Mucosa of descending colon (tissue), 3 donors: ENCODE measurements around the gene ZNF135. TPM values are rescaled to one million over a fixed set of nuclear protein-coding genes. Genes with fewer than 3 reads are reported as not detected.

Source experiments
- ATAC-seq: fragments of 200-7000 bp; cut with Tn5 transposase; one replicate; pipeline ENCODE4 v1.9.1; 2020; ENCODE audit warnings: mild to moderate bottlenecking, moderate library complexity
- DNase-seq, 3 donors: peaks; one replicate each; pipeline ENCODE4 v3.0.0-alpha.2; 2020
- H3K36me3 ChIP-seq: fragments of 200-600 bp; one replicate; pipeline ENCODE4 v1.8.0; 2021; ENCODE audit warnings: low read depth, mild to moderate bottlenecking
- H3K4me1 ChIP-seq: fragments of 200-600 bp; one replicate; pipeline ENCODE4 v1.8.0; 2021; ENCODE audit warnings: low read depth, mild to moderate bottlenecking
- H3K4me3 ChIP-seq: fragments of 200-600 bp; one replicate; pipeline ENCODE4 v1.8.0; 2021; ENCODE audit warnings: mild to moderate bottlenecking
- H3K9me3 ChIP-seq: fragments of 200-600 bp; one replicate; pipeline ENCODE4 v1.8.0; 2021; ENCODE audit warnings: mild to moderate bottlenecking
- intact Hi-C, 2 donors: fragments of 100-400 bp; cut with DNase I in 1 of 2; cut with micrococcal nuclease in 1 of 2; formaldehyde crosslinking; loops; one replicate each; pipeline versions ENCODE4 v1.11.0 to v1.11.1; 2022; cut with DNase I, micrococcal nuclease
- total RNA-seq, 3 donors: library from RNA; stranded (reverse); fragmentation: NEBNext Ultra II Directional in 2 of 3; extraction: Animal tissue kit (Norgen Biotek cat#: 25700) in 2 of 3; gene quantifications; one replicate each; pipeline versions ENCODE4 v1.2.1 to v1.2.4, GENCODE V29; 2021 to 2023
- TF ChIP-seq, protein P1 (sequence below): fragments of 200-600 bp; IDR thresholded peaks from one replicate; pipeline ENCODE4 v1.8.0; 2022; ENCODE audit warnings: antibody characterized with exemption, mild to moderate bottlenecking
- donor health status: DM: no; HTN: no; CAD: no; lungs with moderate emphysema.
- donor health status: DM: no; HTN: no; CAD: no.
- donor health status: DM: no; HTN: yes; CAD: no.

ZNF135 gene
- total RNA-seq, 3 donors from 2014 or later: 1.3 to 5.8 (median 2.2) TPM

DNA sequence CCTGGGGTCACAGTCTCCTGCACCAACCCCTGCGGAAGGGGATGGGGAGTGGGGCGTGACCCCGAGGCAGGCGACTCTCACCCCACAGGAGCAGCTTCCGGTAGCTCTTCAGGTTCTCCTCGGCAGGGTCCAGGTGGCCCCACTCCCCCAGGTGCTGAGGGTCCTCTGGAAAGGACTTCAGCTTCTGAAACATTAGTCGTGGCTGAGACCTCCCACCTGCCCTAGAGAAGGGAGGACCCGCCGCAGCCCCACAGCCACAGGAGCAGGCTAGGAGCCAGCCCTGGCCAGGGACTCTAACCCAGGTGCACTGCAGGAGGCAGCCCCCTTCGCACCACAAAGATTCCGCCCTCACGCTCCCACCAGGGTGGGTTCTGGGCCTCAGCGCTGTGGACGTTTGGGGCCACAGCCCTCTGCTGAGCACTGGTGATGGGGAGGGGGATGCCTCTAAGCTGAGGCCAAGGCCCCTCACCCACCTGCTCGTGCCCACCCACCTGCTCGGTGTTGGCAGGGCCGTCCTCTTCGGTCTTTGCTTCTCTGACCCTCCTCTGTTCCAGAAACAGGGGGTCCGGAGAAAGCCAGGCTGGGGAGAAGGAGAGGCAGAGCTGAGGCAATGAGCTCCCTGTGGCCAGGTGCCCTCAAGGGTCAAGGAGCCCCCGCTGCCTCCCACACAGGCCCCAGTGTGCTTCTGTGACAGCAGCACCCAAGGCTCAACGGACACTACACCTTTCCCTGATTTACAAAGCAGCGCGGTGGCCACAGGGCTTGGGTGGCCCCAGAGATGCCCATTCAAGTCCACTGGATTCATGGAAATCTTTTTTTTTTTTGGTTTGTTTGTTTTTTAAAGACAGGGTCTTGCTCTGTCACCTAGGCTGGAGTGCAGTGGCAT is 28.0 kb downstream of the ZNF135 start:
- H3K36me3 ChIP-seq: no peaks in the 10 kb centered on the region
- ATAC-seq (no peak), DNase-seq (no peak)
- H3K4me1 ChIP-seq: no peaks in the 10 kb centered on the region
- H3K4me3 ChIP-seq: no peak overlapping the region
- intact Hi-C loops: no loop called here
- TF ChIP-seq, protein P1, sequence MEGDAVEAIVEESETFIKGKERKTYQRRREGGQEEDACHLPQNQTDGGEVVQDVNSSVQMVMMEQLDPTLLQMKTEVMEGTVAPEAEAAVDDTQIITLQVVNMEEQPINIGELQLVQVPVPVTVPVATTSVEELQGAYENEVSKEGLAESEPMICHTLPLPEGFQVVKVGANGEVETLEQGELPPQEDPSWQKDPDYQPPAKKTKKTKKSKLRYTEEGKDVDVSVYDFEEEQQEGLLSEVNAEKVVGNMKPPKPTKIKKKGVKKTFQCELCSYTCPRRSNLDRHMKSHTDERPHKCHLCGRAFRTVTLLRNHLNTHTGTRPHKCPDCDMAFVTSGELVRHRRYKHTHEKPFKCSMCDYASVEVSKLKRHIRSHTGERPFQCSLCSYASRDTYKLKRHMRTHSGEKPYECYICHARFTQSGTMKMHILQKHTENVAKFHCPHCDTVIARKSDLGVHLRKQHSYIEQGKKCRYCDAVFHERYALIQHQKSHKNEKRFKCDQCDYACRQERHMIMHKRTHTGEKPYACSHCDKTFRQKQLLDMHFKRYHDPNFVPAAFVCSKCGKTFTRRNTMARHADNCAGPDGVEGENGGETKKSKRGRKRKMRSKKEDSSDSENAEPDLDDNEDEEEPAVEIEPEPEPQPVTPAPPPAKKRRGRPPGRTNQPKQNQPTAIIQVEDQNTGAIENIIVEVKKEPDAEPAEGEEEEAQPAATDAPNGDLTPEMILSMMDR: no peak
- peaks cover 84% of the 10 kb centered on the region for H3K9me3 ChIP-seq

DNA sequence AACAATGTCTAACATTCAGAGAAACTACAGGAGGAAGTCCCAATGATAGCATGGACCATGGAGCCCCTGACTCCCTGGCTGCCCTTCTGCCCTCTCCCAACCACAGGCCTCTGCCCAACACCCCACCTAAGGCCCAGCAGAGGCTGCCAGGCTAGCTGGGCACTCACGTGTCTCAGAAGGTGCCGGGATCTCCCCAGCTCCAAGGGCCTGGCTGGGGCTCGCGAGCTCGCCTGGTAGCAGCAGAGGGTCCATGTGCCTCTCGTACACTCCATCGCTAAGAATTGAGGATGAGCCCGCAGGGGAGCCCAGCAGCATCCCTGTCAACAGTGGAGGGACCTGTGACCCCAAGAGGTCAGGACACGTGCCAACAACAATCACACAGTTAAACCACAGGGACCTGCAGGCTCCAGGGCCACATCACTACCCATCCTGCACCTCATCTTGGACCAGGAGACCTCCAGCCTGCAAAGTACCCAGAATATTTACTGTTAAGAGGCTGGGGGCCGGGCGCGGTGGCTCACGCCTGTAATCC is 29.5 kb downstream of the ZNF135 start:
- Histone ChIP-seq H3K9me3 (peaks cover 70% of the 10 kb centered on the region), H3K4me1 (no peaks in the 10 kb centered on the region), H3K4me3 (no peak overlapping the region), H3K36me3 (no peaks in the 10 kb centered on the region)
- no peak for DNase-seq
- ATAC-seq: no peak
- TF ChIP-seq, protein P1: no peak
- intact Hi-C loops: no loop called here

DNA sequence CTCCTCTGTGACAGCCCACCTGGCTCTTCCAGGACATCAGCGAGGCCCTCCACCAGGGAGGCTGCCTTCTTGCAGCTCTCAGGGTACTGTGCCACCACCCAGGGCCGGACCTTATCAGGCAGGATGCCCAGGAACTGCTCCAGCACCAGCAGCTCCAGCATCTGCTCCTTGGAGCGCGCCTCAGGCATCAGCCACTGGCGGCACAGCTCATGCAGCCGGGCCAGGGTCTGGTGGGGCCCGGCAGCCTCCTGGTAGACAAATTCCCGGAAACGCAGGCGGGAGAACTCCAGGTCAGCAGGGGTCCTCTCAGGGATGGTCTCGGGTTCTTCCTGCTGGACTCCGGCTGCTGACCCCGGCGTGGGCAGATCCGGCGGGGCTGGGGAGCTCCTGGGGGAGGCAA is 30.8 kb downstream of the ZNF135 start:
- intact Hi-C loops: no loop called here
- peaks cover 69% of the 10 kb centered on the region for H3K9me3 ChIP-seq
- H3K4me3 ChIP-seq: no peak overlapping the region
- TF ChIP-seq, protein P1: no peak
- DNase-seq (no peak), ATAC-seq (no peak)
- no peaks in the 10 kb centered on the region for H3K4me1 ChIP-seq
- no peaks in the 10 kb centered on the region for H3K36me3 ChIP-seq

DNA sequence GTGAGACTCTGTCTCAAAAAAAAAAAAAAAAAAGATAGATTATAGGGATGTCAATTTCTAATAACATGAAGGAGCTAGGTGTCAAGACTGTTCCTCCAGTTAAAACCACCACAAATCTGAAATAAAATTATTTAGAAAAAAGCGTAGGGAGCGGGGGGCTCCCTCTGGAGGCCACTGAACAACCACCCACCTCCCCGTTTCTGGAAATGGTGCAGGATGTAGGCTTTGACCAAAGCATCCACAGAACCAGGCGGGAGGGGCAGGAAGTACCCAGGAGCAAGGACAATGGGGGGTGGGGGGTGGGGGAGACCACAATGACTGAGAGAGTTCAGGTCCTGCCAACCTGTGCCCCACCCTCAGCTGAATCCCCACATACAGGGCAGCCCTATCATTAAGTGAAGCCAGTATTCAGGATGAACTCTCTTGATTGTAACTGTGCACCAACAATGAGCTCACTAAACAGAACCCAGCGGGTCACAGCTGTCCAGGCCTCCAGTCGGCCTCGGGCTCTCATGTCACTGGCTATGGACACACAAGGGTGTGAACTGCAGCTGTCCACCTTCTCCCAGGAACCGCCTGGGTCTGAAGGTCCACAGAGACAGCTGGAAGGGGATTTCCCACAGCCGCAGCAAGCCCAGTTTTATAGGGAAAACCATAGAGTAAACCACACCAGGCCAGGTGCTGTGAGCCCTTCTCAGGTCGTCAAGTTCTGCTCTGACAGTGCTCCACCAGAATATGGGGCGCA is 32.3 kb downstream of the ZNF135 start:
- Histone ChIP-seq H3K9me3 (peaks cover 60% of the 10 kb centered on the region), H3K36me3 (no peaks in the 10 kb centered on the region), H3K4me3 (no peak overlapping the region), H3K4me1 (no peaks in the 10 kb centered on the region)
- TF ChIP-seq, protein P1: no peak
- intact Hi-C loops: no loop called here
- peak; percentile 44 for ATAC-seq
- DNase-seq: no peak

DNA sequence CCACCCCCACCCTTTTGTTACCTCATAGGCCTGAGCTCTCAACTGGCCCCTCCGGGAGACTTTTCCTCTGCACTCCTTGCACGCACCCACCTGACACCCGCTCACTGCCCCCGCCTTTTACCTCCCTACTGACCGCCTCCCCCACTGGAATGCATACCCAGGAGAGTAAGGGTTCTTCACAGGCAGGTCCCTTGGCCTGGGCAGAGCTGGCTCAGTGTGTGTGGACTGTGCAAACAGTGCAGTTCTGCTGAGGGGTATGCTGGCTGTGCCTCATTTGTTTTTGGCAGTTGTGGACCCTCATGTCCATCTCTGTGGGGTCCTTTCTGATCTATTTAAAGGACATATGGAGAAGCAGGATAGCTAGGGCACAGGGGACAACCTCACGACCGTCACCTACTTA is 34.0 kb downstream of the ZNF135 start:
- Histone ChIP-seq H3K4me1 (peaks cover 7% of the 10 kb centered on the region), H3K9me3 (peaks cover 43% of the 10 kb centered on the region), H3K4me3 (no peak overlapping the region), H3K36me3 (no peaks in the 10 kb centered on the region)
- TF ChIP-seq, protein P1: no peak
- DNase-seq (no peak), ATAC-seq (no peak)
- intact Hi-C loops: no loop called here
